HEK293 (cell line): ENCODE data around the gene RAB6A.

Source experiments
- MYNN ChIP-seq: fragments of 450-650 bp; formaldehyde crosslinking; IDR thresholded peaks from 2 replicates; pipeline ENCODE4 v1.5.1; 2016; ENCODE audit warnings: missing biosample characterization, missing genetic modification characterization, borderline replicate concordance
- REST ChIP-seq: fragments of 450-650 bp; formaldehyde crosslinking; IDR thresholded peaks from 2 replicates; pipeline ENCODE4 v1.5.1; 2016; ENCODE audit warnings: missing biosample characterization, missing genetic modification characterization
- TCF7L2 ChIP-seq: IDR thresholded peaks from 2 replicates; pipeline ENCODE4 v1.6.1; 2011; ENCODE audit warnings: low read depth, mild to moderate bottlenecking, inconsistent platforms, low read length, moderate library complexity, borderline replicate concordance
- ZBTB49 ChIP-seq: fragments of 450-650 bp; formaldehyde crosslinking; IDR thresholded peaks from 2 replicates; pipeline ENCODE4 v1.5.1; 2016; ENCODE audit warnings: missing biosample characterization, missing genetic modification characterization, low read depth
- ZNF121 ChIP-seq: fragments of 450-650 bp; formaldehyde crosslinking; IDR thresholded peaks from 2 replicates; pipeline ENCODE4 v1.5.1; 2016; ENCODE audit warnings: missing biosample characterization, missing genetic modification characterization
- ZNF274 ChIP-seq, 2 experiments: fragments of 200-500 bp in 1 of 2; fragments of 450-650 bp in 1 of 2; sonication (Bioruptor generic) in 1 of 2; formaldehyde crosslinking in 1 of 2; IDR thresholded peaks; 2 replicates each; pipeline versions ENCODE4 v1.5.1 to v1.6.1; 2014 to 2016; ENCODE audit warnings: borderline replicate concordance in 1 of 2, inconsistent platforms in 1 of 2, low read length in 1 of 2, missing biosample characterization in 1 of 2, missing genetic modification characterization in 1 of 2
- ZNF302 ChIP-seq: fragments of 450-650 bp; formaldehyde crosslinking; IDR thresholded peaks from 2 replicates; pipeline ENCODE4 v1.5.1; 2016; ENCODE audit warnings: missing biosample characterization, missing genetic modification characterization, low read depth
- ZNF335 ChIP-seq: fragments of 450-650 bp; formaldehyde crosslinking; conservative IDR thresholded peaks from 2 replicates; pipeline ENCODE4 v1.5.1; 2016; ENCODE audit warnings: missing biosample characterization, missing genetic modification characterization
- ZNF423 ChIP-seq: fragments of 450-650 bp; formaldehyde crosslinking; IDR thresholded peaks from 2 replicates; pipeline ENCODE4 v1.5.1; 2016; ENCODE audit warnings: missing biosample characterization, missing genetic modification characterization
- ZNF548 ChIP-seq: fragments of 450-650 bp; formaldehyde crosslinking; IDR thresholded peaks from 2 replicates; pipeline ENCODE4 v1.5.1; 2016; ENCODE audit warnings: missing biosample characterization, missing genetic modification characterization
- ZNF707 ChIP-seq: fragments of 450-650 bp; formaldehyde crosslinking; IDR thresholded peaks from 2 replicates; pipeline ENCODE4 v1.5.1; 2016; ENCODE audit warnings: missing biosample characterization, missing genetic modification characterization

- TF ChIP-seq REST (tag by site-specific recombination) (no peak), ZBTB49 (tag by site-specific recombination) (no peak), ZNF707 (tag by site-specific recombination) (no peak), ZNF548 (tag by site-specific recombination) (no peak), ZNF274 (IDR thresholded peaks at IDR 0.05; ENCODE audit: low read length) (no peak), ZNF274 (tag by site-specific recombination; IDR thresholded peaks at IDR 0.05; ENCODE audit: borderline replicate concordance) (no peak), ZNF335 (no peak; the same call in 1 of the 2 replicates), ZNF121 (no peak), ZNF423 (tag by site-specific recombination) (no peak), ZNF302 (tag by site-specific recombination) (no peak), MYNN (tag by site-specific recombination) (no peak), TCF7L2 (no peak)
Measured at GRCh38 chr11:73783483-73784020, 22.7 kb upstream of the RAB6A start.
